ENCODE data around the gene PLB1. TPM values are rescaled to one million over a fixed set of nuclear protein-coding genes. Genes with fewer than 3 reads are reported as not detected.

The PLB1 gene
- total RNA-seq, 1 experiment from 2014 or later = 0.91 TPM

GRCh38 chr2:28484835-28485234 lies 11.0 kb upstream of the PLB1 start:
- no TSS peak for BruUV-seq (replicated peaks)
- no peak for TF ChIP-seq CTCF (IDR thresholded peaks at IDR 0.05; ENCODE audit: unreplicated experiment)
- Mint-ChIP-seq H3K36me3 (ENCODE audit: insufficient read depth, unreplicated experiment) (no peaks in the 10 kb centered on the region), H3K27ac (ENCODE audit: low read depth, unreplicated experiment) (no peak overlapping the region), H3K4me3 (ENCODE audit: unreplicated experiment) (no peak overlapping the region), H3K9me3 (ENCODE audit: unreplicated experiment) (no peaks in the 10 kb centered on the region), H3K27me3 (ENCODE audit: insufficient read depth, unreplicated experiment) (no peaks in the 10 kb centered on the region), H3K4me1 (ENCODE audit: insufficient read depth, unreplicated experiment) (no peaks in the 10 kb centered on the region)
- no peak for DNase-seq (ENCODE audit: unreplicated experiment)
- ChIA-PET POLR2A (no interaction called here), CTCF (interaction anchor here (0.6 kb wide), 1 partner anchor 31 kb away, joined by 3 read pairs; no protein-coding TSS in a partner anchor)
- intact Hi-C loops (cut with micrococcal nuclease) = no loop called here

DNA sequence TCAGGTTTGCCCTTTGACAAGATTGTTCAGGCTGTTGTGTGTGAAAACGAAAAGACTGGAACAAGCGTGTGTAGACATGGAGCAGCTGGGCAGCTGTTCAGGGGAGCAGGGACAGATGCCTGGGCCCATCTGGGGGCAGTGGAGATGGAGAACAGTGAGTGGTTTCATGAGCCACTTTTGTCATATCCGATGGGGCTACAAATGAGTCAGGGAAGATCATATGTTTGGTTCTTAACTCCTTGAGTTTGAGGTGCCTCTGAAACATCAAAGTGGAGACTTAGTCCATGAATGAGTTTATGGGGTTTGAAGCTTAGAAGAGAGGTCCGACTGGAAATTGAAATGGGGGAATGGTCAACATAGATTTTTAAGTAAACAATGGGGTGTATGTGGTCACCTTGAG lies 9.3 kb upstream of the PLB1 start:
- CTCF ChIA-PET = interaction anchor here (0.6 to 0.7 kb wide), 2 partner anchors 77 to 124 kb away, joined by 3 read pairs; no protein-coding TSS in a partner anchor
- no peaks in the 10 kb centered on the region for H3K9me3 Mint-ChIP-seq (ENCODE audit: unreplicated experiment)
- no peaks in the 10 kb centered on the region for H3K36me3 Mint-ChIP-seq (ENCODE audit: insufficient read depth, unreplicated experiment)
- H3K4me1 Mint-ChIP-seq (ENCODE audit: insufficient read depth, unreplicated experiment) = no peaks in the 10 kb centered on the region
- no TSS peak for BruUV-seq (replicated peaks)
- H3K27me3 Mint-ChIP-seq (ENCODE audit: insufficient read depth, unreplicated experiment) = no peaks in the 10 kb centered on the region
- no peak for TF ChIP-seq CTCF (IDR thresholded peaks at IDR 0.05; ENCODE audit: unreplicated experiment)
- DNase-seq (ENCODE audit: unreplicated experiment) = no peak
- intact Hi-C loops (cut with micrococcal nuclease) = no loop called here
- H3K27ac Mint-ChIP-seq (ENCODE audit: low read depth, unreplicated experiment) = no peak overlapping the region
- POLR2A ChIA-PET = no interaction called here
- H3K4me3 Mint-ChIP-seq (ENCODE audit: unreplicated experiment) = no peak overlapping the region

- Mint-ChIP-seq H3K4me3 (ENCODE audit: unreplicated experiment) (no peak overlapping the region), H3K4me1 (ENCODE audit: insufficient read depth, unreplicated experiment) (no peaks in the 10 kb centered on the region), H3K9me3 (ENCODE audit: unreplicated experiment) (no peaks in the 10 kb centered on the region), H3K27me3 (ENCODE audit: insufficient read depth, unreplicated experiment) (no peaks in the 10 kb centered on the region), H3K36me3 (ENCODE audit: insufficient read depth, unreplicated experiment) (no peaks in the 10 kb centered on the region), H3K27ac (ENCODE audit: low read depth, unreplicated experiment) (no peak overlapping the region)
- POLR2A ChIA-PET = no interaction called here
- intact Hi-C loops (cut with micrococcal nuclease) = no loop called here
- CTCF ChIA-PET = interaction anchor here (0.6 to 0.7 kb wide), 2 partner anchors 76 to 125 kb away, joined by 3 read pairs; no protein-coding TSS in a partner anchor
- TF ChIP-seq CTCF (IDR thresholded peaks at IDR 0.05; ENCODE audit: unreplicated experiment) = no peak
- no TSS peak for BruUV-seq (replicated peaks)
- no peak for DNase-seq (ENCODE audit: unreplicated experiment)
Measured at GRCh38 chr2:28487258-28487657, 8.6 kb upstream of the PLB1 start.

DNA sequence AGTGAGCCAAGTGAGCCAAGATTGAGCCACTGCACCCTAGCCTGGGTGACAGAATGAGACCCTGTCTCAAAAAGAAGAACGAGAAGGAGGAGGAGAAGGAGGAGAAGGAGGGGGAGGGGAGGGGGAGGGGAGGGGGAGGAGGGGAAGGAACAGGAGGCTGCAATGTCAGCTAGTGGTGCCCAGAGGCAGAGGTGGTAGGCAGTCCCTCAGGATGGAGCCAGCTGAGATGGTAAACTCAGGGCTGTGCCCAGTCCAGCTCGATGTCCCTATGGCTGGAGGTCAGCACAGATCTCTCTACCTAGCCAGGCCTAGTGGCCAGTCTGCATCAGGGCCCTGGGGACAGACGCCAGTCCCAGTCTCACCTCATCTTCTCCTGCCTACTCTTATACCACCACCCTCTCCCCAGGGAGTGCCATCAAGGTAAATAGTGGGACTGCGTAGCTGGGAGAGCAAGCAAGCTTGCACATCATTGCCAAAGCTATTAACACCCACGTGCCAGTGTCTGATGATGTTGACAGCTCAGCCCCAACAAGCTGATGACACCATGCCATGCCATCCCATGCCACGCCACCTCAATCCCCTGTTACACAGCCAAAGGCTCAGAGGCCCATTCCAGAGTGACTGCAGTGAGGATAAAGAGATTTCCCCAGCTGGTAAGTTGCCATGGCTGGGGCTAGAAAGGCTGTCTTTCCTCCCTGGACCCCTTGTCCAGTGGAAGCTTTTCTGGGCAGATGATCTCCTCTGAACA lies 7.6 kb upstream of the PLB1 start:
- no peak for TF ChIP-seq CTCF (IDR thresholded peaks at IDR 0.05; ENCODE audit: unreplicated experiment)
- no peaks in the 10 kb centered on the region for H3K4me1 Mint-ChIP-seq (ENCODE audit: insufficient read depth, unreplicated experiment)
- H3K27me3 Mint-ChIP-seq (ENCODE audit: insufficient read depth, unreplicated experiment) = no peaks in the 10 kb centered on the region
- no peak for DNase-seq (ENCODE audit: unreplicated experiment)
- intact Hi-C loops (cut with micrococcal nuclease) = no loop called here
- H3K36me3 Mint-ChIP-seq (ENCODE audit: insufficient read depth, unreplicated experiment) = no peaks in the 10 kb centered on the region
- BruUV-seq (replicated peaks) = no TSS peak
- ChIA-PET CTCF (no interaction called here), POLR2A (interaction anchor here (0.6 kb wide), 1 partner anchor 17 kb away, joined by 3 read pairs; no protein-coding TSS in a partner anchor)
- H3K9me3 Mint-ChIP-seq (ENCODE audit: unreplicated experiment) = no peaks in the 10 kb centered on the region
- H3K27ac Mint-ChIP-seq (ENCODE audit: low read depth, unreplicated experiment) = no peak overlapping the region
- H3K4me3 Mint-ChIP-seq (ENCODE audit: unreplicated experiment) = no peak overlapping the region
